Ureter (tissue), 1 donor: ENCODE results near the gene SLC41A1. TPM values are rescaled to one million over a fixed set of nuclear protein-coding genes. Genes with fewer than 3 reads are reported as not detected.

Experiments
- DNase-seq: peaks from one replicate; pipeline ENCODE4 v3.0.0-alpha.2; 2020; ENCODE audit warnings: low spot score
- total RNA-seq: library from RNA; stranded (reverse); gene quantifications from one replicate; pipeline ENCODE4 v1.2.4, GENCODE V29; 2023
- donor health status: DM: yes; HTN: yes; CAD: no.

The SLC41A1 gene
- total RNA-seq, 1 donor from 2014 or later: 27.4 TPM

- DNase-seq: no peak
Observed at GRCh38 chr1:205822397-205822796, 9.4 kb upstream of the SLC41A1 start.

- DNase-seq: no peak
Observed at GRCh38 chr1:205817988-205818387, 5.0 kb upstream of the SLC41A1 start.

GRCh38 chr1:205817364-205817763 is 4.4 kb upstream of the SLC41A1 start:
- DNase-seq: no peak

GRCh38 chr1:205813755-205814058 is 709 bp upstream of the SLC41A1 start:
- DNase-seq: no peak

GRCh38 chr1:205812271-205812877 is 624 bp downstream of the SLC41A1 start:
- no peak for DNase-seq

- no peak for DNase-seq
Observed at GRCh38 chr1:205811660-205812059, 1.3 kb downstream of the SLC41A1 start.

GRCh38 chr1:205810448-205811157 is 2.4 kb downstream of the SLC41A1 start:
- DNase-seq: no peak

GRCh38 chr1:205809942-205810345 is 3.1 kb downstream of the SLC41A1 start:
- no peak for DNase-seq

GRCh38 chr1:205809469-205809868 is 3.5 kb downstream of the SLC41A1 start:
- no peak for DNase-seq

- no peak for DNase-seq
Observed at GRCh38 chr1:205805082-205805711, 7.8 kb downstream of the SLC41A1 start.

- no peak for DNase-seq
Observed at GRCh38 chr1:205804605-205805004, 8.4 kb downstream of the SLC41A1 start.

- DNase-seq: no peak
Observed at GRCh38 chr1:205803986-205804385, 9.0 kb downstream of the SLC41A1 start.

GRCh38 chr1:205802060-205802459 is 10.9 kb downstream of the SLC41A1 start:
- DNase-seq: no peak

- peak; percentile 59 for DNase-seq
Observed at GRCh38 chr1:205800981-205801703, 11.9 kb downstream of the SLC41A1 start.

GRCh38 chr1:205800427-205800826 is 12.6 kb downstream of the SLC41A1 start:
- DNase-seq: no peak

- no peak for DNase-seq
Observed at GRCh38 chr1:205798577-205798976, 14.4 kb downstream of the SLC41A1 start.

- no peak for DNase-seq
Observed at GRCh38 chr1:205797168-205797567, 15.8 kb downstream of the SLC41A1 start.

- no peak for DNase-seq
Observed at GRCh38 chr1:205794011-205794730, 18.8 kb downstream of the SLC41A1 start.

GRCh38 chr1:205792961-205793673 is 19.9 kb downstream of the SLC41A1 start:
- no peak for DNase-seq

GRCh38 chr1:205792481-205792881 is 20.5 kb downstream of the SLC41A1 start:
- DNase-seq: no peak

- DNase-seq: peak; percentile 68
Observed at GRCh38 chr1:205791568-205792180, 21.3 kb downstream of the SLC41A1 start.
